ENCODE results near the gene RTN3.

The RTN3 gene

DNA sequence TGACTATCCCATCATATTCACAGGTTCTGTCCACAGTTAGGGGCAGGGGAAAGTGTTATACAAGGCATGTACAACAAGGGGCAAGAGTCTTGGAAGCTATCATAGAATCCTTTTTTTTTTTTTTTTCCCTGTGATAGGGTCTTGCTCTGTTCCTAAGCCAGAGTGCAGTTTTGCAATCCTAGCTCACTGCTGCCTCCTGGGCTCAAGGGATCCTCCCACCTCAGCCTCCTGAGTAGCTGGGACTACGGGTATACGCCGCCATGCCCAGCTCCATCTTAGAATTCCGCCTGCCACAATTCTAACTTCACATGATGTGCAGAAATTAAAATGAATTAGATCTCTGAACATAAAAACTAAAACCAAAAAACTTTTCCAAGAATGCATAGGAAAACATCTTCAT, 55.6 kb downstream of the RTN3 start:
- no peak for TF ChIP-seq CTCF (IDR thresholded peaks at IDR 0.05; ENCODE audit: low read depth, low read length)
- no peak for DNase-seq (ENCODE audit: low read depth, low spot score)
- H3K4me3 ChIP-seq (ENCODE audit: low read depth, low read length), result no peak overlapping the region
- in situ Hi-C loops (cut with HindIII; ENCODE audit: low sequenced_read_pairs), result no loop called here

- in situ Hi-C loops (cut with HindIII; ENCODE audit: low sequenced_read_pairs), result no loop called here
- no peak for TF ChIP-seq CTCF (IDR thresholded peaks at IDR 0.05; ENCODE audit: low read depth, low read length)
- no peak for DNase-seq (ENCODE audit: low read depth, low spot score)
- no peak overlapping the region for H3K4me3 ChIP-seq (ENCODE audit: low read depth, low read length)
Observed at GRCh38 chr11:63737718-63738117, 56.4 kb downstream of the RTN3 start.

DNA sequence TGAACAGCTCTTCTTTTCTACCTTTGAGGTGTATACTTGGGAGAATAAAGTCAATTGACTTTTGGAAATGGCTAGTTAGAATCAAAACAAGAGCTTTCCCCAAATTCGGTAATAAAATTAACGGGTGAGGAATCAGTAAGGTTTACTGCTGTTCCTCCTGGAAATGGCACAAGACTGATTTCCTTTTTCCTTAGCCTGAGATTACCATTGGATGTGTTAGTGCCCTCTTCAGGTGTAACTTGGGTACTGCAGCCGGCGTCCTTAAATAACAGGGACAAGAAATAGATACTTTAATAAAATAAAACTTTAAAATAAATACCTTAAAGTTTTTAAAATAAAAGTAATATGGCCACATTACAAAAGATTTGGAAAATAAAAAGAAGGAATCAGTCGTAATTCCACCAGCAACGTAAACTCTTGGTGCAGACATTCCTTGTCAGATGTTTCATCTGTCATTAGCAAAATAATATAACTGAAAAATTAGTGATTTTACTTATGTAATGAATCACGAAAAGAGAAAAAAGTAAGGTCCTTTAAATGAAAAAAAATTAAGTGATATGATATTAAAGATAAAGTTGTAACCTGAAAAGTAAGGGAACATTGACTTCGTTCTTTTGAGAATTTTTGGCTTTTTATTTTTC, 57.5 kb downstream of the RTN3 start:
- peak; percentile 97 for TF ChIP-seq CTCF (IDR thresholded peaks at IDR 0.05; ENCODE audit: low read depth, low read length)
- DNase-seq (ENCODE audit: low read depth, low spot score), result peak; percentile 88
- no peak overlapping the region for H3K4me3 ChIP-seq (ENCODE audit: low read depth, low read length)
- in situ Hi-C loops (cut with HindIII; ENCODE audit: low sequenced_read_pairs), result no loop called here

- in situ Hi-C loops (cut with HindIII; ENCODE audit: low sequenced_read_pairs), result no loop called here
- TF ChIP-seq CTCF (IDR thresholded peaks at IDR 0.05; ENCODE audit: low read depth, low read length), result no peak
- no peak for DNase-seq (ENCODE audit: low read depth, low spot score)
- no peak overlapping the region for H3K4me3 ChIP-seq (ENCODE audit: low read depth, low read length)
Observed at GRCh38 chr11:63745304-63746170, 64.2 kb downstream of the RTN3 start.

DNA sequence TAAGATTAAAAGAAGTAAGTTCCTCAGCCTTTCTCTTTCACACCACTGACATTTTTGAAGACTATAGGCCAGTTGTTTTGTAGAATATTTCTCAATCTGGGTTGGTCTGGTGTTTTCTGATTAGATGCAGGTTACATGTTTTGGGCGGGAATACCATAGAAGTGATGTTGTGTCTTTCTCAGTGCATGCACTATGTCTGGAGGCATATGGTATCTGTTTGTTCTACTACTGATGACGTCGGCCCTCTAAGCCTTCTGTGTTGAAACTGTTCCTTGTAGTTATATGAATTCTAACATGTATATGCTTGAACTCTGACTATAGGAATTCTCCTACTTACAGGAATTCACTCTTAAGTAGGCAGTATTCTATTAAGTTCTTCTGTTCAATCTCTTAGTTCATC, 65.7 kb downstream of the RTN3 start:
- in situ Hi-C loops (cut with HindIII; ENCODE audit: low sequenced_read_pairs), result no loop called here
- no peak for DNase-seq (ENCODE audit: low read depth, low spot score)
- no peak for TF ChIP-seq CTCF (IDR thresholded peaks at IDR 0.05; ENCODE audit: low read depth, low read length)
- no peak overlapping the region for H3K4me3 ChIP-seq (ENCODE audit: low read depth, low read length)

DNA sequence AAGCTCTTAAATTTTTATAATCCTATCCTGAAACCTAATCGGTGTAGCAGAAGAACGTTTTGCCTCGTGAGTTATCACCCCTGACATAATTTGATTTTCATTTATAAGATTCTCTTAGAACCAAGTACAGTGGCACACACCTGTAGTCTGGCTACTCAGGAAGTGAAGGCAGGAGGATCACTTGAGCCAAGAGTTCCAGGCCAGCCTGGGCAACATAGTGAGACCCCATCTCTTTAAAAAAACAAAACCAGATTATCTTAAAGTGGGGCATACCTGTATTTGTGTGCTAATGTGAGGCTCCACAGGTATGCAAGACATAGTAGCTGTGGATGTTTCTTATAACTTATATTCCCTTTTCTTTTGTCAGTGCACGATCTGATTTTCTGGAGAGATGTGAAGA, 68.3 kb downstream of the RTN3 start:
- in situ Hi-C loops (cut with HindIII; ENCODE audit: low sequenced_read_pairs), result no loop called here
- no peak overlapping the region for H3K4me3 ChIP-seq (ENCODE audit: low read depth, low read length)
- no peak for DNase-seq (ENCODE audit: low read depth, low spot score)
- TF ChIP-seq CTCF (IDR thresholded peaks at IDR 0.05; ENCODE audit: low read depth, low read length), result no peak
